Measurements from ENCODE around the gene PACSIN2. TPM values are rescaled to one million over a fixed set of nuclear protein-coding genes. Genes with fewer than 3 reads are reported as not detected.

Gene PACSIN2
- total RNA-seq, 4 donors from 2014 or later: 75.4 to 90.1 (median 87.9) TPM

DNA sequence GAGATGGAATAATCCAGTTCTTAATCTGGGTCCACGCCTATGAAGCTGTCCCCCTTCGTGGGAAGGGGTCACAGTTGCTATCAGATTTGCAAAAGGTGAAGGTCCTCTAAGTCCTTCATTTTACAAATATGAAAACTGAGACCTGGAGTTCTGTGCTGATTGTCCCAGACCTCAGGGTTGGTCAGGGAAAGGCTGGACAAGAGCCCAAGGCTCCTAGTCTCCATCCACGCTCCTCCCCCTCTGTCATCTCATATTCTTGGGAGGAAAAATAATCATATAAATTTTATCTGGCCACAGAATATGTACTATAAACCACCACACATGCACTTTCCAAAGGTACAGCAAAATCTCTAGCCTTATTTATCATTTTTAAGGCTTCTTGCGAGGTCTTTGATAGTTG lies 5.5 kb downstream of the PACSIN2 start:
- 92 to 97% methylated on average over 4 of the region's 4 CpGs for WGBS, 2 donors
- H3K27ac ChIP-seq: peak overlapping the region in 2 of 3 donors; percentile 21 to 40

GRCh38 chr22:43008921-43009320 lies 6.0 kb downstream of the PACSIN2 start:
- Histone ChIP-seq H3K36me3 (no peaks in the 10 kb centered on the region), H3K4me1 (peaks cover 47 to 76% of the 10 kb centered on the region in 2 donors), H3K27me3 (no peaks in the 10 kb centered on the region), H3K9me3 (no peaks in the 10 kb centered on the region), H3K27ac (peak overlapping the region in 2 of 3 donors; percentile 21 to 78), H3K4me3 (replicated peaks in 1 of 3) (no peak overlapping the region)
- no peak for DNase-seq
- WGBS, 2 donors: 73 to 80% methylated on average over 4 of the region's 4 CpGs
- TF ChIP-seq POLR2A (IDR thresholded peaks at IDR 0.05) (no peak), CTCF (IDR thresholded peaks at IDR 0.05) (no peak)
- intact Hi-C loops (cut with DNase I): no loop called here

More for the DNA sequence above, 5.5 kb downstream of the PACSIN2 start:
- DNase-seq: no peak
- H3K4me3 ChIP-seq (replicated peaks in 1 of 3): no peak overlapping the region
- no peaks in the 10 kb centered on the region for H3K27me3 ChIP-seq
- intact Hi-C loops (cut with DNase I): no loop called here
- H3K9me3 ChIP-seq: no peaks in the 10 kb centered on the region
- peaks cover 48 to 72% of the 10 kb centered on the region in 2 donors for H3K4me1 ChIP-seq
- TF ChIP-seq POLR2A (IDR thresholded peaks at IDR 0.05) (no peak), CTCF (IDR thresholded peaks at IDR 0.05) (no peak)
- H3K36me3 ChIP-seq: no peaks in the 10 kb centered on the region

GRCh38 chr22:43008509-43008908 lies 6.4 kb downstream of the PACSIN2 start:
- H3K36me3 ChIP-seq: no peaks in the 10 kb centered on the region
- H3K27me3 ChIP-seq: no peaks in the 10 kb centered on the region
- peaks cover 43 to 72% of the 10 kb centered on the region in 2 donors for H3K4me1 ChIP-seq
- DNase-seq: no peak
- peak overlapping the region in 2 of 3 donors; percentile 76 to 78 for H3K27ac ChIP-seq
- intact Hi-C loops (cut with DNase I): no loop called here
- H3K4me3 ChIP-seq (replicated peaks in 1 of 3): no peak overlapping the region
- TF ChIP-seq CTCF (IDR thresholded peaks at IDR 0.05): no peak
- no peak for TF ChIP-seq POLR2A (IDR thresholded peaks at IDR 0.05)
- WGBS, 2 donors: 90 to 93% methylated on average over 4 of the region's 4 CpGs
- no peaks in the 10 kb centered on the region for H3K9me3 ChIP-seq

- no peaks in the 10 kb centered on the region for H3K36me3 ChIP-seq
- intact Hi-C loops (cut with DNase I): no loop called here
- no peaks in the 10 kb centered on the region for H3K9me3 ChIP-seq
- peak overlapping the region; percentile 41 to 78 (median 76) for H3K27ac ChIP-seq
- no peaks in the 10 kb centered on the region for H3K27me3 ChIP-seq
- TF ChIP-seq CTCF (IDR thresholded peaks at IDR 0.05) (no peak), POLR2A (IDR thresholded peaks at IDR 0.05) (peak in 1 of 2 donors; percentile 54)
- no peak overlapping the region for H3K4me3 ChIP-seq (replicated peaks in 1 of 3)
- H3K4me1 ChIP-seq: peaks cover 45 to 70% of the 10 kb centered on the region in 2 donors
- WGBS, 2 donors: 42 to 44% methylated on average over 5 of the region's 5 CpGs
- DNase-seq: peak; percentile 74 to 81
These were observed 7.3 kb downstream of the PACSIN2 start for GRCh38 chr22:43007519-43008102.

DNA sequence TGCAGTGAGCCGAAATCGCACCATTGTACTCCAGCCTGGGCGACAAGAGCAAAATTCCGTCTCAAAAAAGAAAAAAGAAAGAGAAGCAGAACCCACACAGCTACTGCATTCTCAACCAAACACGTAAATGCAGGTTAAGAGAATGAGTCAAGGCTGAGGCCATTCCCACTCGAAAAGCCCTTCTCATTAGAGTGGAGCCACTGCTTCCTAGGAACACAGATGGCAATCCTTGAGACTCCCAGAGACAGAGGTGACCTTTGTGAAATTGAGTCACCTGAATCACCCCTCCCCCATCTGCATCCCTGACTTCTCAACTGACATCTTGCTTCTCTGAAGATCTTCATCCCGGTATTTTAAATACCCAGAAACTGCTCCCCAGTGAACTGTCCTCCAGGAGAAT lies 8.2 kb downstream of the PACSIN2 start:
- DNase-seq: no peak
- WGBS, 2 donors: 84 to 91% methylated on average over 7 of the region's 7 CpGs
- intact Hi-C loops (cut with DNase I): no loop called here
- Histone ChIP-seq H3K27me3 (no peaks in the 10 kb centered on the region), H3K9me3 (no peaks in the 10 kb centered on the region), H3K27ac (peak overlapping the region in 2 of 3 donors; percentile 76 to 78), H3K36me3 (no peaks in the 10 kb centered on the region), H3K4me3 (replicated peaks in 1 of 3) (no peak overlapping the region), H3K4me1 (peaks cover 53 to 77% of the 10 kb centered on the region in 2 donors)
- TF ChIP-seq CTCF (IDR thresholded peaks at IDR 0.05) (no peak), POLR2A (IDR thresholded peaks at IDR 0.05) (no peak)

Measured in thyroid gland (tissue), 4 donors.